ENCODE measurements around the gene SPTBN1. TPM values are rescaled to one million over a fixed set of nuclear protein-coding genes. Genes with fewer than 3 reads are reported as not detected.

The SPTBN1 gene
- total RNA-seq, 4 donors from 2014 or later, result 65.0 to 217 (median 85.3) TPM

DNA sequence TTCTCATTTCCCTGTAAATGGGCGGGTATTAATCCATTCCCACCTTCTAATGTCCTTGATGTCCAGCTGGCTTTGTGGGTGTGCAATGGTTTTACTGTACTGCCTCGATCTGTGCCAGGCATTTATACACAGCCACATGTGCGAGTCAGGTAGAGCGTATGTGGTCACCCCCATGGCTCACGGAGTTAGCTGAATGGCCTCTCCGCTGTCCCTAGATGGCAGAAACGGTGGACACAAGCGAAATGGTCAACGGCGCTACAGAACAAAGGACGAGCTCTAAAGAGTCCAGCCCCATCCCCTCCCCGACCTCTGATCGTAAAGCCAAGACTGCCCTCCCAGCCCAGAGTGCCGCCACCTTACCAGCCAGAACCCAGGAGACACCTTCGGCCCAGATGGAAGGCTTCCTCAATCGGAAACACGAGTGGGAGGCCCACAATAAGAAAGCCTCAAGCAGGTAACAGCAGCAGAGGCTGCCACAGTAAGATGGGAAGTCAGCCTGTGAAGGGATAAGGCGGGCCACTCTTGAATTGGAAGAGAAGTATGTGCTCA is 208.2 kb downstream of the SPTBN1 start:
- intact Hi-C loops (cut with DNase I), result no loop called here
- Histone ChIP-seq H3K36me3 (peaks cover 11 to 87% (median 18%) of the 10 kb centered on the region in 3 donors), H3K9me3 (no peaks in the 10 kb centered on the region), H3K27ac (peak overlapping the region; percentile 1 to 96 (median 52)), H3K27me3 (no peaks in the 10 kb centered on the region), H3K4me3 (no peak overlapping the region), H3K4me1 (peaks cover 20 to 46% (median 38%) of the 10 kb centered on the region in 3 donors)
- 94 to 96% methylated on average over 6 to 12 of the region's 18 CpGs for WGBS, 2 donors
- TF ChIP-seq POLR2A (IDR thresholded peaks at IDR 0.05), result no peak
- TF ChIP-seq, protein P1, sequence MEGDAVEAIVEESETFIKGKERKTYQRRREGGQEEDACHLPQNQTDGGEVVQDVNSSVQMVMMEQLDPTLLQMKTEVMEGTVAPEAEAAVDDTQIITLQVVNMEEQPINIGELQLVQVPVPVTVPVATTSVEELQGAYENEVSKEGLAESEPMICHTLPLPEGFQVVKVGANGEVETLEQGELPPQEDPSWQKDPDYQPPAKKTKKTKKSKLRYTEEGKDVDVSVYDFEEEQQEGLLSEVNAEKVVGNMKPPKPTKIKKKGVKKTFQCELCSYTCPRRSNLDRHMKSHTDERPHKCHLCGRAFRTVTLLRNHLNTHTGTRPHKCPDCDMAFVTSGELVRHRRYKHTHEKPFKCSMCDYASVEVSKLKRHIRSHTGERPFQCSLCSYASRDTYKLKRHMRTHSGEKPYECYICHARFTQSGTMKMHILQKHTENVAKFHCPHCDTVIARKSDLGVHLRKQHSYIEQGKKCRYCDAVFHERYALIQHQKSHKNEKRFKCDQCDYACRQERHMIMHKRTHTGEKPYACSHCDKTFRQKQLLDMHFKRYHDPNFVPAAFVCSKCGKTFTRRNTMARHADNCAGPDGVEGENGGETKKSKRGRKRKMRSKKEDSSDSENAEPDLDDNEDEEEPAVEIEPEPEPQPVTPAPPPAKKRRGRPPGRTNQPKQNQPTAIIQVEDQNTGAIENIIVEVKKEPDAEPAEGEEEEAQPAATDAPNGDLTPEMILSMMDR (IDR thresholded peaks at IDR 0.05), result no peak
- DNase-seq, result no peak

DNA sequence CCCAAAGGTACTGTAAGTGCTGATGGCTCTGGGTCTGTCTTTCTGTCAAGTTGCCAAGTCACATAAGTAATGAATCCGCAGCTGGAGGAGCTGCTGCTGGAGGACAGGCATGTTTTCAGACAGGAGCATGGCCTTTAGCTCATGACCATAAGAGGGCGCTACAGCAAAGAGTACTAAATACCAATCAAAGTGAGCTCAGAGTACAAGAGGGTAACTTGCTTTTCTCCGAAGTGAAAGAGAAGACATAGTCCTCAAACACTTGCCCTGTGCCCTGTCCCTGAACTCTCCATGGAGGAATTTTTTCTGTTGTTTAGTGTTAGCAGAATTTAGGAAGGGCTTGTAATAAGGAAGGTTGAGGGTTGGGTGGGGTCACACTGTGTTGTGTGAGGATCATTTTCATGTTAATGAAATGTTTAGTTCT is 209.3 kb downstream of the SPTBN1 start:
- no peak overlapping the region for H3K4me3 ChIP-seq
- intact Hi-C loops (cut with DNase I), result no loop called here
- WGBS, 2 donors, result 35 to 39% methylated on average over 3 of the region's 3 CpGs
- TF ChIP-seq, protein P1 (IDR thresholded peaks at IDR 0.05), result peak; percentile 14 to 68 (median 52)
- TF ChIP-seq POLR2A (IDR thresholded peaks at IDR 0.05), result no peak
- peaks cover 30 to 57% (median 47%) of the 10 kb centered on the region in 3 donors for H3K4me1 ChIP-seq
- no peaks in the 10 kb centered on the region for H3K9me3 ChIP-seq
- H3K27me3 ChIP-seq, result no peaks in the 10 kb centered on the region
- H3K27ac ChIP-seq, result peak overlapping the region; percentile 72 to 96 (median 86)
- H3K36me3 ChIP-seq, result peaks cover 6 to 82% (median 17%) of the 10 kb centered on the region in 3 donors
- no peak for DNase-seq

DNA sequence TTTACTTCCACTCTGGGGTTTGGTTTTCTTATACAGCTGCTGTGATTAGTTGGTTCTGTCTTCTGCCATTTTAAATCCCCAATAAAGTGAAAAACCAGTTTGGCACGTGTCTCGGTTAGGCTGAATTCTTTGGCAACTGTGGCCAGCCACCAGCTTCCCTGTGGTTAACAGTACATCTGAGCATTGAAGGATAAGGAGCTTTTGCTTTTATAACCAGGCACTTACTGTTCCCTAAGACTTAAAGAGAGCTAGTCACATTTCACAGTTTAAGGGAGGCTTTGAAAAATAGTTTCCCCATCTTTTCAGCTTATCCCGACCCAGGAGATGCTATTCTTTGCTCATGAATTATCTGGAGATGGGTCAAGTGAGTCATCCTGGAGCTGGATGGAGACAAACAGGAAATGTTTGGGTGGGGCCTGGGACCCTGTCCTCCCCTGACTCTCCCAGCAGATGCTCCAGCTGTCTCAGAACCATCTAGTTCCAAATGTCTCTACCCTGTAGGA is 210.1 kb downstream of the SPTBN1 start:
- no peak for DNase-seq
- Histone ChIP-seq H3K4me3 (no peak overlapping the region), H3K9me3 (no peaks in the 10 kb centered on the region), H3K36me3 (peaks cover 6 to 82% (median 13%) of the 10 kb centered on the region in 3 donors), H3K27me3 (no peaks in the 10 kb centered on the region), H3K27ac (peak overlapping the region; percentile 72 to 96 (median 86)), H3K4me1 (peaks cover 30 to 64% (median 47%) of the 10 kb centered on the region in 3 donors)
- TF ChIP-seq, protein P1 (IDR thresholded peaks at IDR 0.05), result no peak
- no peak for TF ChIP-seq POLR2A (IDR thresholded peaks at IDR 0.05)
- 0 to 8% methylated on average over 3 of the region's 3 CpGs for WGBS, 2 donors
- intact Hi-C loops (cut with DNase I), result no loop called here

DNA sequence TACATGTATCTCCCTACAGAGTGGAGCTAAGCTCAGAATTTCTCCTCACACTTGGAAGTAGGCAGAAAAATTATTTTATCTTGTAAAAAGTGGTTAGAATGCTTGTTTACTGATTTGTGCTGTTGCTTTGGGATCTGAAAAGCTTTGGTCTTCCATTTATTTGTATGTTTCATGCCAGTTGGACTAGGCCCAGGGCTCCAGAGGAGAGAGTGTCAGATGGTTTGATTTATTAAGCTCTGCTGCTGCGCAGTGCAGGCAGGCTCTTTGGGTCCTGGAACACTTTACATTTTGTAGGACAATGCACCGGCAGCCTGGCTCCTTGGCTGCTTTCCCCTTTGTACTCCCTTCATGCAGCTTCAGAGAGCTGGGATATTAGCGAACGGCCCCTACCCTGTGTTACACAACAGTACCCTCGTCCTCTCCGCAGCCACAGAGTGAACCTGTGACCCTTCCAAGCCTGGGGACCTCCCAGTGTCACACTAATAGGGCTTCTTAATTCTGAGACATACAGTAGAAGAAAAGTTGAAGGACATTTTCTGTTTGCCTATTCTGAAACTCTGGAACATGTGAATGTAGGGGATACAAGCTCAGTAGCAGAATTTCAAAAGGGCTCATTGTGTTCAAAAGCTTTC is 210.6 kb downstream of the SPTBN1 start:
- Histone ChIP-seq H3K27ac (peak overlapping the region; percentile 72 to 96 (median 86)), H3K9me3 (no peaks in the 10 kb centered on the region), H3K27me3 (no peaks in the 10 kb centered on the region), H3K36me3 (peaks cover 6 to 77% (median 13%) of the 10 kb centered on the region in 3 donors), H3K4me1 (peaks cover 30 to 70% (median 47%) of the 10 kb centered on the region in 3 donors), H3K4me3 (no peak overlapping the region)
- 0 to 29% methylated on average over 1 to 6 of the region's 6 CpGs for WGBS, 2 donors
- intact Hi-C loops (cut with DNase I), result no loop called here
- no peak for DNase-seq
- no peak for TF ChIP-seq POLR2A (IDR thresholded peaks at IDR 0.05)
- TF ChIP-seq, protein P1 (IDR thresholded peaks at IDR 0.05), result no peak

DNA sequence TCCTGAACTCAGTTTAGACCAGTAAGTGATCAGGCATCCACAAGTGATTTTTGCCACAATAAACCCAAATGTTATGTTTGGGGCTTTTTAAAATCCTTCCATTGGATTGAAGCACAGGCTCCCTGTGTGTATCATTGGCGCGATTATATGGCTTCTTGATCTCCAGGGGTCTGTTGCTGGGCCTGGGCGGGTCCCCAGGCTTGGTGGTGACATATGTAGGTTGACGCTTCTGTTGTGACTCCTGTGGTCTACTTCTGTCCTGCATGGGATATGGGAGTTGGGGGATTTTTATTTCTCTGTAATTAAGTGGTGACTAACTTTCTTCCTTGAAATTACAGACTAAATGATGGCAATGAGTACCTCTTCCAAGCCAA is 211.1 kb downstream of the SPTBN1 start:
- WGBS, 2 donors, result 87 to 100% methylated on average over 3 to 4 of the region's 4 CpGs

More for the DNA sequence above, 211.1 kb downstream of the SPTBN1 start:
- no peak for TF ChIP-seq POLR2A (IDR thresholded peaks at IDR 0.05)
- TF ChIP-seq, protein P1 (IDR thresholded peaks at IDR 0.05), result no peak
- H3K4me3 ChIP-seq, result no peak overlapping the region
- DNase-seq, result no peak
- no peaks in the 10 kb centered on the region for H3K27me3 ChIP-seq
- intact Hi-C loops (cut with DNase I), result no loop called here
- H3K27ac ChIP-seq, result peak overlapping the region; percentile 72 to 96 (median 86)
- H3K4me1 ChIP-seq, result peaks cover 30 to 75% (median 51%) of the 10 kb centered on the region in 3 donors
- no peaks in the 10 kb centered on the region for H3K9me3 ChIP-seq
- H3K36me3 ChIP-seq, result peaks cover 2 to 72% (median 13%) of the 10 kb centered on the region in 3 donors
